Measurements from ENCODE around the gene GALNT6.

The GALNT6 gene

DNA sequence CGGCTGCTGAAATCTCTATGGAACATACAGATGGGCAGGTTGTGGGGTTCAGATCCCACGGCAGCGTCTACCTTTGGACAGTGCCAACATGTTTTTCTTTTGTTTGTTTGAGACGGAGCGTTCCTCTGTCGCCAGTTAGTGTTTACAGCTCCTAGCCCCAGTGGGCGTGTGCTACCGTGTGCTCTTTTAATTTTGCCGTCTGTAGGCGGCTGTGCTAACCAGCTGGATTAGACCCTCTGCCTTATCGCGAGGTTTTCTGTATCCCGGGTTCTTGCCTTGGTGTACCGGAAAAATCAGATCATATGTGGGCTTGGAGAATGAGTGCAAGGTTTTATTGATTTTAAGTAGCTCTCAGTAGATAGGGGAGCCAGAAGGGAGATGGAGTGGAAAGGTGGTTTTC lies 9.8 kb upstream of the GALNT6 start:
- H3K4me3 ChIP-seq (replicated peaks; ENCODE audit: low read depth, low read length) = no peak overlapping the region
- TF ChIP-seq, protein P1, sequence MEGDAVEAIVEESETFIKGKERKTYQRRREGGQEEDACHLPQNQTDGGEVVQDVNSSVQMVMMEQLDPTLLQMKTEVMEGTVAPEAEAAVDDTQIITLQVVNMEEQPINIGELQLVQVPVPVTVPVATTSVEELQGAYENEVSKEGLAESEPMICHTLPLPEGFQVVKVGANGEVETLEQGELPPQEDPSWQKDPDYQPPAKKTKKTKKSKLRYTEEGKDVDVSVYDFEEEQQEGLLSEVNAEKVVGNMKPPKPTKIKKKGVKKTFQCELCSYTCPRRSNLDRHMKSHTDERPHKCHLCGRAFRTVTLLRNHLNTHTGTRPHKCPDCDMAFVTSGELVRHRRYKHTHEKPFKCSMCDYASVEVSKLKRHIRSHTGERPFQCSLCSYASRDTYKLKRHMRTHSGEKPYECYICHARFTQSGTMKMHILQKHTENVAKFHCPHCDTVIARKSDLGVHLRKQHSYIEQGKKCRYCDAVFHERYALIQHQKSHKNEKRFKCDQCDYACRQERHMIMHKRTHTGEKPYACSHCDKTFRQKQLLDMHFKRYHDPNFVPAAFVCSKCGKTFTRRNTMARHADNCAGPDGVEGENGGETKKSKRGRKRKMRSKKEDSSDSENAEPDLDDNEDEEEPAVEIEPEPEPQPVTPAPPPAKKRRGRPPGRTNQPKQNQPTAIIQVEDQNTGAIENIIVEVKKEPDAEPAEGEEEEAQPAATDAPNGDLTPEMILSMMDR (IDR thresholded peaks at IDR 0.05; ENCODE audit: low read depth, low read length, missing control alignments) = no peak
- DNase-seq (ENCODE audit: extremely low read depth, low read depth) = no peak

DNA sequence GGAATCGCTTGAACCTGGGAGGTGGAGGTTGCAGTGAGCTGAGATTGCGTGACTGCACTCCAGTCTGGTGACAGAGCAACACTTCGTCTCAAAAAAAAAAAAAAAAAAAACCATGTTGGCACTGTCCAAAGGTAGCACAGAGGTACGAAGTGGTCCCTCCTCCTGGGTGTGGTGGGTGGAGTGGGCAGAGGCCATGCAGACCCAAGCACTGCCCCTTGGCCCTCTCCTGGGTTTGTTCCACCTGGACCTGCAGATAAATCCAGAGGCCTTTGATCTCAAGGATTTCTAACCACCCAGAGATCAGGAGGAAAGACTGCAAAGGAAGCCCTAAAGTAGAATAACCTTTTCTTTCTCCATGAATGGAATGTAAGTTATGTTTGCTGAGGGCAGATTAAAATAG lies 8.7 kb upstream of the GALNT6 start:
- DNase-seq (ENCODE audit: extremely low read depth, low read depth) = no peak
- no peak overlapping the region for H3K4me3 ChIP-seq (replicated peaks; ENCODE audit: low read depth, low read length)
- TF ChIP-seq, protein P1 (IDR thresholded peaks at IDR 0.05; ENCODE audit: low read depth, low read length, missing control alignments) = no peak

DNA sequence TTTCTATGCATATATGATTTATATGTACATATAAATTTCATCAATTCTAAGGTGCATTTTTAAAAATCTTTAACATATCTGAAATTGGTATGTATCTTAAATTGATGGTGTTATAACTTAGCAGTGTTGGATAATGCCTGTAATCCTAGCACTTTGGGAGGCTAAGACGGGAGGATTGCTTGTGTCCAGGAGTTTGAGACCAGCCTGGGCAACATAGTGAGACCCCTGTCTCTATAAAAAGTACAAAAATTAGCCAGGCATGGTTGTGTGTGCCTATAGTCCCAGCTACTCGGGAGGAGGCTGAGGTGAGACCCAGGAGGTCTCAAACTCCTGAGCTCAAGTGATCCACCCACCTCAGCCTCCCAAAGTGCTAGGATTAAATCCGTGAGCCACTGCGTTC lies 6.5 kb upstream of the GALNT6 start:
- TF ChIP-seq, protein P1 (IDR thresholded peaks at IDR 0.05; ENCODE audit: low read depth, low read length, missing control alignments) = no peak
- DNase-seq (ENCODE audit: extremely low read depth, low read depth) = no peak
- H3K4me3 ChIP-seq (replicated peaks; ENCODE audit: low read depth, low read length) = no peak overlapping the region

DNA sequence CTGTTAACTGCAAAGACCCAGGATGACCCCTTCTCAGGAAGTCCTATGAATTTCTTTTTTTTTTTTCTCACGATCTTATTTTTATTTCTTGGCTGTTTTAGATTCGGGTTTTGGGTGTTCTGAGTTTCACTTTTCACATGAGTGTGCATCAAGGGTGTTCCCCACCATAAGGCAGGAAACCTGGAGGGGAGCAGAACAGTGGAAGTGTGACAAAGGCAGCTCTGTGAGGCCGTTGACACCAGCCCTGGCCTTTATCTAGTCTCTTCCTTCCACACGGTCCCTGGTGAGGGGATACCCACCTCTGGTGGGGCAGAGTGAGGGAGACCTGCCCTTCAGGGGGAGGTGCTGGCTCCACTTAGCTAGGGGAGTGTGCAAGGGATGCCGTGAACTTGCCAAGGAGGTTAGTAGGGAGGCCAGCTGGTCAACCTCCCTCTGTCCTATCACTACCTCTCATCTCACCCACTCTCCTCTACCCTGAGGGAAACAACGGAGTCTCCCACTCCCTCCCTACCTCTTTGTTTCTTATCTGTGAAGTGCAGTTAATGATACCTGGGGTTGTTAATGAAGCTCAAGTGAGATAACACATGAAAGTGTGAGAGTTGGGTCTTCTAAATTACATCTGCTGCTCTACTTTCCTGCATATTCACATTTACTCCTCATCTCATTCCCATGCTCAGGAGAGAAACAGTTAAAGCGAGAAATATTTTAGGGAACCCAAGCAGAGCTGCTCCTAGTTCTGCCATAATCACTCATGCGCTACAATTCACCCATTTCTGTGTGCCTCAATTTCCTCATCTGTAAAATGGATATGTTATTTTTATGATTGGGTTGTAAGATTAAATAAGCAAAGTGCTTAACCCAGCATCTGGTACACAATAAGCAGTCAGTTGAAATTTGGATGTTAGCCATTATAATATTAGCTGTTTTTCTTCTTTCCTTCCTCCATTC lies 4.4 kb upstream of the GALNT6 start:
- DNase-seq (ENCODE audit: extremely low read depth, low read depth) = no peak
- H3K4me3 ChIP-seq (replicated peaks; ENCODE audit: low read depth, low read length) = no peak overlapping the region
- TF ChIP-seq, protein P1 (IDR thresholded peaks at IDR 0.05; ENCODE audit: low read depth, low read length, missing control alignments) = no peak

DNA sequence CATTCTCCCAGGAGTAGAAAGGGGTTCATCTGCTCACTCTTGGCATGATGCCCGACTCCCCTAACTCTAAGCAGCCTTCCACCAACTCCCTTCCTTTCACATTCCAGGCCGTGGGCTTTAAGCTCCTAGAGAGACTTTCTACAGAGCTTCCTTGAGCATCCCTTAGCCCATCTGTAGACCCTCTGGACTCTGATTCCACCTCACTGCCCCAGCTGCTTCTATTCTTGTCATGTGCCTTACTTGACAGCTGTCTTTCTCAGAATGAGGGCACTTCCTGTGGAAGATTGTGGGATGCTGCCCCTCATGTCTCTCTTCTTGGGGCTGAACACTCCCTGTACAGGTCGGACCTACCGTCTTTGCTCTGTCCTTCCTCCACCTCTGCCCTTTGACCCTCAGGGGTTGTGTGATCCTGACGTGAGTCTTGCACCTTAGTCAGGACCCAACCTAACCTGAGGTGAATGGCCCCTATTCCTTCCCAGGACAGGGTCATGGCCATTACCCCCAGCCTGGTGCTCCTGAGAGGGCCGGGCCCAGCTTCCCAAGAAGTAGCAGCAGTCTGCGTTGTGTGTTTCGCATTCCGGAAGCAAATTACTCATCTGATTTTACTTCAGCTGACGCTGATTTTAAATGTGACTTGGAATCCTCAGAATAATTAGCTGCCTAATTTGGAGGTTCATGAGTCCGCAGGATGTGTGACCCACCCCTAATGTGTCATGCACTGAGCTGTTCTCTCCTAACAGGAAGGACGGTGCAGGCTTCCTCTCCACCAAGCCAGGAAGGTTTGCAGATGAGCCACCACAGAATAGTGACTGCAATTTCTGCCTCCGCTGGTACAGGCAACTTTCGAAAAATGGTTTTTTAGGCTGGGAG lies 2.7 kb upstream of the GALNT6 start:
- TF ChIP-seq, protein P1 (IDR thresholded peaks at IDR 0.05; ENCODE audit: low read depth, low read length, missing control alignments) = no peak
- no peak overlapping the region for H3K4me3 ChIP-seq (replicated peaks; ENCODE audit: low read depth, low read length)
- peak; percentile 72 for DNase-seq (ENCODE audit: extremely low read depth, low read depth)

DNA sequence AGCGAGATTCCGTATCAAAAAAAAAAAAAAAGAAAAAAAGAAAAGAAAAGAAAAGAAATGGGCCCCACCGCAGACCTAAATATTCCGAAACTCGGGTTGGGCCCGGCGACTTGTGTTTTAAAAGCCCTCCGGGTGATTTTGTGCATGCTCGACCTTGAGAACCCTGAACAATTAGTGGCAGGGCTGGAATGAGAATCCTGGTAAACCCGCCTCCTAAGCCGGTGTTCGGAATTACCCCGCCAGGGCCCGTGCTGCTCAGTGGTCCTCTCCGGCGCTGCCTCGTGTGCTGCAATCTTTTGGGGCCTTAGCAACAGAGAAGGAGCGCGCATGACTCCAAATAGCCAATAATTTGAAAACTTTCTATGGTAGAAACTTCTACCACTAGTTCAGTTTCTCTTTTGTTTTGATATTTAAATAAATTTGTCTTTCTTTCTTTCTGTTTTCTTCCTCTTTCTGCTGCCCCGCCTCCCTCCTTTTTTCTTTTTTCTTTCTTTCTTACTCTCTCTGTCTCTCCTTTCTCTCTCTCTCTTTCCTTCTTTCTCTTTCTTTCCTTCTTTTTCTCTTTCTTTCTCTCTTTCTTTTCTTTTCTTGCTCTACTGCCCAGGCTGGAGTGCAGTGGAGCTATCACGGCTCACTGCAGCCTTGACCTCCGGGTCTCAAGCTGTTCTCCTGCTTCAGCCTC lies 1.5 kb upstream of the GALNT6 start:
- DNase-seq (ENCODE audit: extremely low read depth, low read depth) = no peak
- peak overlapping the region; percentile 51; the same call in 1 of the 2 replicates for H3K4me3 ChIP-seq (replicated peaks; ENCODE audit: low read depth, low read length)
- TF ChIP-seq, protein P1 (IDR thresholded peaks at IDR 0.05; ENCODE audit: low read depth, low read length, missing control alignments) = no peak

Data from HFF-Myc (cell line).